Measurements from ENCODE around the gene TUBA3D.
"Not testable (repeated sequence)": the region's sequence is repeated elsewhere in the genome, so short reads cannot be mapped to it uniquely, and the experiment has no call there.

GRCh38 chr2:131531547-131532185 lies 55.7 kb downstream of the TUBA3D start:
- not testable (repeated sequence) for TF ChIP-seq POLR2A, POLR2AphosphoS5 (IDR thresholded peaks at IDR 0.05)

Data from suprapubic skin (tissue), 4 donors.